ENCODE data around the gene MAP3K9. TPM values are rescaled to one million over a fixed set of nuclear protein-coding genes. Genes with fewer than 3 reads are reported as not detected.

Gene MAP3K9
- total and polyA plus RNA-seq, 10 of the 15 experiments (the other 5 are each of a cell fraction or from before 2014, with no cell fraction given) = 0.48 to 7.9 (median 2.9) TPM

DNA sequence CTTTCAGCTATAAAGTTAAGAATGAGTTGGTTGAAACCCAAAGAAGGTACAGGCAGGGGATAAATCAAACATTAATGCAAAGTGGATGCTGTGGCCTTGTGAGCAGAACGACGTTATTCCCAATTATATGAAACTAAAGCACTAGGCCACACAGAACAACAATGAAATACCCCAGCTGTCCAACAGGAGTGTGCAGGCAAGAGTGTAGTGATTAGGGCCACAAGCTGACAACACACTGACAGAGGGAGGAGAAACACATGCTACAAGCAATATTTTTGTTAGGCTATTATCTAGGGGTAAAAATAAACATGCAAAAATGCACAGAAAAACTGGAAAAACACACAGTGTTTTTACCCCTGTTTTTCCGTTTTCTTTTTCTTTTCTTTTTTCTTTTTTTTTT lies 15.0 kb downstream of the MAP3K9 start (continued):
- TF ChIP-seq CEBPB (IDR thresholded peaks at IDR 0.05; ENCODE audit: borderline replicate concordance in 1 of 2, low read depth in 2 of 2, low read length in 2 of 2) = no peak

GRCh38 chr14:70793637-70794036 lies 15.7 kb downstream of the MAP3K9 start:
- BruUV-seq (replicated peaks) = no TSS peak
- H3K9ac ChIP-seq (ENCODE audit: control insufficient read depth, insufficient read depth, low read length) = no peak overlapping the region
- H3K79me2 ChIP-seq (ENCODE audit: control insufficient read depth, insufficient read depth, low read length) = 0 out of 2 replicates have a peak, but pooled peaks cover 2% of the 10 kb centered on the region
- H3K9me3 ChIP-seq (replicated peaks; ENCODE audit: control insufficient read depth, insufficient read depth, low read length) = no peaks in the 10 kb centered on the region
- H3K4me2 ChIP-seq (ENCODE audit: control insufficient read depth, insufficient read depth) = no peak overlapping the region
- in situ Hi-C loops (cut with MboI) (no loop called here), intact Hi-C loops (cut with micrococcal nuclease; ENCODE audit: unreplicated experiment) (no loop called here)
- TF ChIP-seq ZNF24 (IDR thresholded peaks at IDR 0.05) (peak; percentile 81; the same call in 1 of the 2 replicates), SUZ12 (IDR thresholded peaks at IDR 0.05; ENCODE audit: unreplicated experiment) (no peak)
- RAD21 ChIA-PET (ENCODE audit: unreplicated experiment) = no interaction called here
- H3K4me1 ChIP-seq (ENCODE audit: control insufficient read depth, insufficient read depth, low read length) = no peaks in the 10 kb centered on the region
- no peak for DNase-seq (ENCODE audit: low read depth, low spot score)
- POLR2A ChIA-PET = no interaction called here
- SMC1A ChIA-PET (ENCODE audit: uncharacterized antibody, unreplicated experiment) = no interaction called here
- no peak for FAIRE-seq
- H3K27me3 ChIP-seq (replicated peaks in 1 of 2; ENCODE audit: control insufficient read depth in 2 of 2, insufficient read depth in 2 of 2, low read length in 1 of 2) = no peaks in the 10 kb centered on the region
- no peak for ATAC-seq
- no peaks in the 10 kb centered on the region for H4K20me1 ChIP-seq (ENCODE audit: control insufficient read depth, insufficient read depth)
- peaks cover 0 to 4% of the 10 kb centered on the region in 2 experiments; a peak in 1 of 4 replicates for H3K36me3 ChIP-seq (ENCODE audit: control insufficient read depth in 2 of 2, insufficient read depth in 2 of 2, low read length in 1 of 2)
- H3K4me3 ChIP-seq = no peak overlapping the region
- no peak overlapping the region for H3K27ac ChIP-seq (ENCODE audit: control insufficient read depth, insufficient read depth)
- no peak overlapping the region for H2AFZ ChIP-seq (ENCODE audit: control insufficient read depth, low read depth, low read length)
- CTCF ChIA-PET = no interaction called here
- 67% methylated on average over 3 of the region's 3 CpGs for WGBS (ENCODE audit: insufficient coverage, insufficient replicate concordance, low lambda C conversion rate, missing lambda C conversion rate)

- SMC1A ChIA-PET (ENCODE audit: uncharacterized antibody, unreplicated experiment) = no interaction called here
- RAD21 ChIA-PET (ENCODE audit: unreplicated experiment) = no interaction called here
- no peak overlapping the region for H3K4me3 ChIP-seq
- in situ Hi-C loops (cut with MboI) (no loop called here), intact Hi-C loops (cut with micrococcal nuclease; ENCODE audit: unreplicated experiment) (no loop called here)
- WGBS (ENCODE audit: insufficient coverage, insufficient replicate concordance, low lambda C conversion rate, missing lambda C conversion rate) = 79% methylated on average over 9 of the region's 9 CpGs
- no peaks in the 10 kb centered on the region for H3K27me3 ChIP-seq (replicated peaks in 1 of 2; ENCODE audit: control insufficient read depth in 2 of 2, insufficient read depth in 2 of 2, low read length in 1 of 2)
- no peaks in the 10 kb centered on the region for H3K4me1 ChIP-seq (ENCODE audit: control insufficient read depth, insufficient read depth, low read length)
- POLR2A ChIA-PET = no interaction called here
- no peak overlapping the region for H3K27ac ChIP-seq (ENCODE audit: control insufficient read depth, insufficient read depth)
- H4K20me1 ChIP-seq (ENCODE audit: control insufficient read depth, insufficient read depth) = no peaks in the 10 kb centered on the region
- no peak for FAIRE-seq
- DNase-seq (ENCODE audit: low read depth, low spot score) = no peak
- BruUV-seq (replicated peaks) = no TSS peak
- CTCF ChIA-PET = no interaction called here
- 0 out of 2 replicates have a peak, but pooled peaks cover 2% of the 10 kb centered on the region for H3K79me2 ChIP-seq (ENCODE audit: control insufficient read depth, insufficient read depth, low read length)
- H3K36me3 ChIP-seq (ENCODE audit: control insufficient read depth in 2 of 2, insufficient read depth in 2 of 2, low read length in 1 of 2) = peaks cover 0 to 4% of the 10 kb centered on the region in 2 experiments; a peak in 1 of 4 replicates
- H2AFZ ChIP-seq (ENCODE audit: control insufficient read depth, low read depth, low read length) = no peak overlapping the region
- no peak overlapping the region for H3K4me2 ChIP-seq (ENCODE audit: control insufficient read depth, insufficient read depth)
- no peak overlapping the region for H3K9ac ChIP-seq (ENCODE audit: control insufficient read depth, insufficient read depth, low read length)
- ATAC-seq = no peak
- H3K9me3 ChIP-seq (replicated peaks; ENCODE audit: control insufficient read depth, insufficient read depth, low read length) = no peaks in the 10 kb centered on the region
- TF ChIP-seq, protein P1, sequence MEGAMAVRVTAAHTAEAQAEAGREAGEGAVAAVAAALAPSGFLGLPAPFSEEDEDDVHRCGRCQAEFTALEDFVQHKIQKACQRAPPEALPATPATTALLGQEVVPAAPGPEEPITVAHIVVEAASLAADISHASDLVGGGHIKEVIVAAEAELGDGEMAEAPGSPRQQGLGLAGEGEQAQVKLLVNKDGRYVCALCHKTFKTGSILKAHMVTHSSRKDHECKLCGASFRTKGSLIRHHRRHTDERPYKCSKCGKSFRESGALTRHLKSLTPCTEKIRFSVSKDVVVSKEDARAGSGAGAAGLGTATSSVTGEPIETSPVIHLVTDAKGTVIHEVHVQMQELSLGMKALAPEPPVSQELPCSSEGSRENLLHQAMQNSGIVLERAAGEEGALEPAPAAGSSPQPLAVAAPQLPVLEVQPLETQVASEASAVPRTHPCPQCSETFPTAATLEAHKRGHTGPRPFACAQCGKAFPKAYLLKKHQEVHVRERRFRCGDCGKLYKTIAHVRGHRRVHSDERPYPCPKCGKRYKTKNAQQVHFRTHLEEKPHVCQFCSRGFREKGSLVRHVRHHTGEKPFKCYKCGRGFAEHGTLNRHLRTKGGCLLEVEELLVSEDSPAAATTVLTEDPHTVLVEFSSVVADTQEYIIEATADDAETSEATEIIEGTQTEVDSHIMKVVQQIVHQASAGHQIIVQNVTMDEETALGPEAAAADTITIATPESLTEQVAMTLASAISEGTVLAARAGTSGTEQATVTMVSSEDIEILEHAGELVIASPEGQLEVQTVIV (IDR thresholded peaks at IDR 0.05; ENCODE audit: borderline replicate concordance, partially characterized antibody) = no peak
- TF ChIP-seq SREBF2 (IDR thresholded peaks at IDR 0.05; ENCODE audit: low read length) (no peak), NFYB (IDR thresholded peaks at IDR 0.05; ENCODE audit: insufficient read depth, low read depth, low read length) (no peak), BMI1 (IDR thresholded peaks at IDR 0.05; ENCODE audit: borderline replicate concordance) (no peak), MYC (IDR thresholded peaks at IDR 0.05; ENCODE audit: insufficient read depth, insufficient read length, insufficient replicate concordance, low read length, severe bottlenecking) (no peak), RAD21 (IDR thresholded peaks at IDR 0.05; ENCODE audit: insufficient read depth, low read depth, low read length) (no peak)
- TF ChIP-seq, protein P2, sequence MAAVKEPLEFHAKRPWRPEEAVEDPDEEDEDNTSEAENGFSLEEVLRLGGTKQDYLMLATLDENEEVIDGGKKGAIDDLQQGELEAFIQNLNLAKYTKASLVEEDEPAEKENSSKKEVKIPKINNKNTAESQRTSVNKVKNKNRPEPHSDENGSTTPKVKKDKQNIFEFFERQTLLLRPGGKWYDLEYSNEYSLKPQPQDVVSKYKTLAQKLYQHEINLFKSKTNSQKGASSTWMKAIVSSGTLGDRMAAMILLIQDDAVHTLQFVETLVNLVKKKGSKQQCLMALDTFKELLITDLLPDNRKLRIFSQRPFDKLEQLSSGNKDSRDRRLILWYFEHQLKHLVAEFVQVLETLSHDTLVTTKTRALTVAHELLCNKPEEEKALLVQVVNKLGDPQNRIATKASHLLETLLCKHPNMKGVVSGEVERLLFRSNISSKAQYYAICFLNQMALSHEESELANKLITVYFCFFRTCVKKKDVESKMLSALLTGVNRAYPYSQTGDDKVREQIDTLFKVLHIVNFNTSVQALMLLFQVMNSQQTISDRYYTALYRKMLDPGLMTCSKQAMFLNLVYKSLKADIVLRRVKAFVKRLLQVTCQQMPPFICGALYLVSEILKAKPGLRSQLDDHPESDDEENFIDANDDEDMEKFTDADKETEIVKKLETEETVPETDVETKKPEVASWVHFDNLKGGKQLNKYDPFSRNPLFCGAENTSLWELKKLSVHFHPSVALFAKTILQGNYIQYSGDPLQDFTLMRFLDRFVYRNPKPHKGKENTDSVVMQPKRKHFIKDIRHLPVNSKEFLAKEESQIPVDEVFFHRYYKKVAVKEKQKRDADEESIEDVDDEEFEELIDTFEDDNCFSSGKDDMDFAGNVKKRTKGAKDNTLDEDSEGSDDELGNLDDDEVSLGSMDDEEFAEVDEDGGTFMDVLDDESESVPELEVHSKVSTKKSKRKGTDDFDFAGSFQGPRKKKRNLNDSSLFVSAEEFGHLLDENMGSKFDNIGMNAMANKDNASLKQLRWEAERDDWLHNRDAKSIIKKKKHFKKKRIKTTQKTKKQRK (IDR thresholded peaks at IDR 0.05; ENCODE audit: low read depth, low read length) = no peak
Observed at GRCh38 chr14:70792939-70793338, 16.4 kb downstream of the MAP3K9 start.
